ENCODE results near the gene FAM161B.

DNA sequence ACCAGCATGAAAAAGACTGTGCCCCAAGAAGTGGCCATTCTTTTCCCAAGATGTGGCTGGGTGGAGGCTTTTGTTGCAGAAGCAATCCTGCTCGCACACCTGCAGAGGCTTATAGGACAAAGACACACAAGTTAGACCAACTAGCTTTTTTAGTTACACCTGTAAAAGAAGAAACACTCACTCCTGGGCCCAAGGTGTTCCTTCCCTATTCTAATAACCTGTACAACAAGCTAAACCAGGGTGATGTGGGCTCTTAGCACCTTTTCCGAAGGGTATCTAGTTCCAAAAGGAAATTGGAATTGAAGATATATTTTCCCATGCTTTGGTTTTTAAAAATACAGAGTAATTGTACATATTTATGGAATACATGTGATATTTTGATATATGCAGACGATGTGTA is 38.2 kb upstream of the FAM161B start:
- TF ChIP-seq, protein P1, sequence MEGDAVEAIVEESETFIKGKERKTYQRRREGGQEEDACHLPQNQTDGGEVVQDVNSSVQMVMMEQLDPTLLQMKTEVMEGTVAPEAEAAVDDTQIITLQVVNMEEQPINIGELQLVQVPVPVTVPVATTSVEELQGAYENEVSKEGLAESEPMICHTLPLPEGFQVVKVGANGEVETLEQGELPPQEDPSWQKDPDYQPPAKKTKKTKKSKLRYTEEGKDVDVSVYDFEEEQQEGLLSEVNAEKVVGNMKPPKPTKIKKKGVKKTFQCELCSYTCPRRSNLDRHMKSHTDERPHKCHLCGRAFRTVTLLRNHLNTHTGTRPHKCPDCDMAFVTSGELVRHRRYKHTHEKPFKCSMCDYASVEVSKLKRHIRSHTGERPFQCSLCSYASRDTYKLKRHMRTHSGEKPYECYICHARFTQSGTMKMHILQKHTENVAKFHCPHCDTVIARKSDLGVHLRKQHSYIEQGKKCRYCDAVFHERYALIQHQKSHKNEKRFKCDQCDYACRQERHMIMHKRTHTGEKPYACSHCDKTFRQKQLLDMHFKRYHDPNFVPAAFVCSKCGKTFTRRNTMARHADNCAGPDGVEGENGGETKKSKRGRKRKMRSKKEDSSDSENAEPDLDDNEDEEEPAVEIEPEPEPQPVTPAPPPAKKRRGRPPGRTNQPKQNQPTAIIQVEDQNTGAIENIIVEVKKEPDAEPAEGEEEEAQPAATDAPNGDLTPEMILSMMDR (IDR thresholded peaks at IDR 0.05 in 2 of 3, conservative IDR thresholded peaks at IDR 0.05 in 1 of 3; ENCODE audit: borderline replicate concordance in 1 of 3, insufficient read depth in 1 of 3, low read depth in 2 of 3, low read length in 2 of 3), result no peak
- TF ChIP-seq EZH2 (IDR thresholded peaks at IDR 0.05) (no peak), ZNF274 (IDR thresholded peaks at IDR 0.05; ENCODE audit: low read depth, low read length) (no peak), YY1 (IDR thresholded peaks at IDR 0.05; ENCODE audit: extremely low read depth, insufficient replicate concordance, low read depth, low read length) (no peak), RAD21 (IDR thresholded peaks at IDR 0.05; ENCODE audit: low read depth) (no peak), POLR2A (IDR thresholded peaks at IDR 0.05; ENCODE audit: borderline replicate concordance, extremely low read depth, insufficient read depth, insufficient read length) (no peak), POLR2AphosphoS5 (IDR thresholded peaks at IDR 0.05; ENCODE audit: low read depth, low read length) (no peak), JUND (IDR thresholded peaks at IDR 0.05) (no peak), EZH2phosphoT487 (IDR thresholded peaks at IDR 0.05; ENCODE audit: borderline replicate concordance) (no peak), EGR1 (IDR thresholded peaks at IDR 0.05; ENCODE audit: low read depth) (no peak), SRF (IDR thresholded peaks at IDR 0.05; ENCODE audit: low read depth) (no peak), ELF1 (IDR thresholded peaks at IDR 0.05; ENCODE audit: borderline replicate concordance, low read depth) (no peak)
- TF ChIP-seq, protein P2, sequence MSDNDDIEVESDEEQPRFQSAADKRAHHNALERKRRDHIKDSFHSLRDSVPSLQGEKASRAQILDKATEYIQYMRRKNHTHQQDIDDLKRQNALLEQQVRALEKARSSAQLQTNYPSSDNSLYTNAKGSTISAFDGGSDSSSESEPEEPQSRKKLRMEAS (IDR thresholded peaks at IDR 0.05), result no peak
- TF ChIP-seq, protein P3, sequence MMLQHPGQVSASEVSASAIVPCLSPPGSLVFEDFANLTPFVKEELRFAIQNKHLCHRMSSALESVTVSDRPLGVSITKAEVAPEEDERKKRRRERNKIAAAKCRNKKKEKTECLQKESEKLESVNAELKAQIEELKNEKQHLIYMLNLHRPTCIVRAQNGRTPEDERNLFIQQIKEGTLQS (IDR thresholded peaks at IDR 0.05), result no peak

Data from HCT116 (cell line).